ENCODE data around the gene MSX2.

Gene MSX2

GRCh38 chr5:174777111-174777510, 52.7 kb downstream of the MSX2 start:
- no peaks in the 10 kb centered on the region for H3K27me3 ChIP-seq (ENCODE audit: control insufficient read depth, insufficient read depth, low read length)
- no peaks in the 10 kb centered on the region for H3K36me3 ChIP-seq (ENCODE audit: control insufficient read depth, insufficient read depth, low read length)
- no peak overlapping the region for H3K9ac ChIP-seq (ENCODE audit: low read length)
- no peak overlapping the region for H3K27ac ChIP-seq (ENCODE audit: low read depth, low read length)
- no peaks in the 10 kb centered on the region for H3K4me1 ChIP-seq (ENCODE audit: control insufficient read depth, insufficient read depth, low read length)
- H3K4me3 ChIP-seq (ENCODE audit: low read length): no peak overlapping the region

- H3K36me3 ChIP-seq (ENCODE audit: control insufficient read depth, insufficient read depth, low read length): no peaks in the 10 kb centered on the region
These were observed 53.2 kb downstream of the MSX2 start for GRCh38 chr5:174777583-174777982.

More at GRCh38 chr5:174777583-174777982, 53.2 kb downstream of the MSX2 start:
- H3K27ac ChIP-seq (ENCODE audit: low read depth, low read length): no peak overlapping the region
- H3K27me3 ChIP-seq (ENCODE audit: control insufficient read depth, insufficient read depth, low read length): no peaks in the 10 kb centered on the region
- no peak overlapping the region for H3K4me3 ChIP-seq (ENCODE audit: low read length)
- no peaks in the 10 kb centered on the region for H3K4me1 ChIP-seq (ENCODE audit: control insufficient read depth, insufficient read depth, low read length)
- no peak overlapping the region for H3K9ac ChIP-seq (ENCODE audit: low read length)
